ENCODE measurements around the gene NPR2.

Gene NPR2

DNA sequence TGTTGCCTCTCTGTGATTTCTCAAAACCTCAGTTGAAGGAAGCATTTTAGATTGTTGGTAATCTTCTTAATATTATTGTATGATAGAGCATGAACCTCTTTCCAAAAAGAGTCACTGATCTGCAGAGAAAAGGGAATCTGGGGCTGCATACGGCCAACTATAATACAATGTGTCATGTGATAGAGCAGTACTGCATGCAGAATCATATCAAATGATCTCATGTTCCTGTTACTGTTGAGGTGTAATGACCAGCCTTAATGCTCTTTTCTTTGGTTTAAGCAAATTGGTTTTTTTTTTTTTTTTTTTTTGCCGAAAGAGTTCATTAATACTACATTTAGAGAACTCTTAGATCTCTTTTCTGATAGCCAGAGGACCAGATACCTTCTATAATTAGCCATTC lies 24.4 kb upstream of the NPR2 start:
- DNase-seq = peak; percentile 27

GRCh38 chr9:35767458-35767857 lies 23.9 kb upstream of the NPR2 start:
- DNase-seq = no peak

DNA sequence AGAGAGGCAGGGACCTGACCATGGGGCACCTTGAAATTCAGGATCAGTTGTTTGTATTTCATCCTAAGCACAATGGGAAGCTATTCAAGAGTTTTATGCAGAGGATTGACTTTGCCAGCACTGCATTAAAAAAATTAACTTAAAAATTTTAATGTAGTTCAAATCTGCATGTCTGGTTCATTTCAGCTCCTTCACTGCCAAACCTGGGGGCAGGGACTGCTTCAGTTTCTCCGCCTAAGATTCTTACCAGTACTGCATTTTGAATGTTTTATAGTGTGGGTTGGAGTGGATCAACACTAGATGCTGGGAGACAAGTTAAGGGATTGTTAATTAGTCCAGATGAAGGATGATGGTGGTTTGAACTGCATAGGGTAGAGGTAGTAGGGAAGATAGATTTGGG lies 21.6 kb upstream of the NPR2 start:
- DNase-seq = no peak

- peak; percentile 85 for DNase-seq
Observed at GRCh38 chr9:35771075-35771433, 20.3 kb upstream of the NPR2 start.

DNA sequence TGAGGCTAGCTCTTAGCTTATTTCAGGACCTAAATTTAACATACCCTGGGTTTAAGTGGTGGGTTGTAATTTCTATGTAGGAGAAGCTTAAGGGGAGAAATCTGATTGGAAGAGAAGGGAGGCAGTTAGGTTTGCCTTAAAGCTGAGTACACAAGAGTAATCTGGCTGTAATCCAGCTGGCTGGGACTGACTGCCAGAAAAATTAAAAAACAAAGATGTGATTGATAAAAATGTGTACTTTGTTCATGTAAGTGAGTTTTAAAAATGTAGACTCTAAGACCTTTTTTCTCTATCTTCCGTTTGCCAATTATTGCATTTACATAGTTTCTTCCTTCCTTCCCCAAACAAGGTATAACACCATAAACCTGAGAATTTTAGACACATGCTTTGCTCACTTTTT lies 19.9 kb upstream of the NPR2 start:
- DNase-seq = peak; percentile 98

DNA sequence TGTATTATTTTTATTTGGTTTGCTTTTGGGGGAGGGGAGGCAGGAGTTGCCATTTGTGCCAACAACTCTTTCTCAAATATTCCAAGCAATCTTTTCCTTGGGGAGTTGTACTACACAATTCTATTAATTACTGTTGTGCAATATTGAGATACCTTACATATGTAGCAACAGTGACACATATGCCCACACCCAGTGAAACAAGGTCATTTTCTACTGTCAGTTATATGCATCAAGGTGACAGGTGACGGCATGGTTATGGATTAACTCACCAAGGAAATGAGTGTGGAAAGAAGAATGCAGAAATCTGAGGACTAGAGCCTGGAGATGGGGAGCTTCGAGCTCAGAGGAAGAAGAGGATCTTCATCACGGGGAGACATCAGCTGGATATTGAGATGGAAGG lies 19.4 kb upstream of the NPR2 start:
- no peak for DNase-seq

- DNase-seq = peak; percentile 79
Observed at GRCh38 chr9:35774907-35775635, 16.3 kb upstream of the NPR2 start.

- DNase-seq = peak; percentile 97
Observed at GRCh38 chr9:35776018-35776417, 15.4 kb upstream of the NPR2 start.

DNA sequence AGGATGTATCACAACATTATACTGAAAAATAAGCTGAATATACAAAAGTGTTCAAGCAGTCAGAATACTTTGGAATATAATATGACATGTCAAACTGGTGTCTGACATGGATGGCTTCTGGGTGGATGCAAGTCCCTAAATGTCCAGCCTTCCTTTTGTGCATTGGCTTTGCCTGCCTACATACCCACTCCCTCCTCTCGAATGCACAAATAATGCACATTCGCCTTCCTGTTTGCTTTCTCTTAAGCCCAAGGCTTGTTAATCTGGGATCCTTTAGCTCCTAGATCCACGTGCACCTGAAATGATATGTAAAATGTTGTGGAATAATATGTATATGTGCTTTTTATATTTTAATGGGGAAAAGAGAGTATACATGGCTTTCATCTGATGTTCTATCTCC lies 12.9 kb upstream of the NPR2 start:
- DNase-seq = no peak

GRCh38 chr9:35781066-35781465 lies 10.3 kb upstream of the NPR2 start:
- no peak for DNase-seq

- no peak for DNase-seq
Observed at GRCh38 chr9:35783418-35783817, 8.0 kb upstream of the NPR2 start.

GRCh38 chr9:35789541-35789940 lies 1.9 kb upstream of the NPR2 start:
- DNase-seq = no peak

- DNase-seq = no peak
Observed at GRCh38 chr9:35790025-35790384, 1.4 kb upstream of the NPR2 start.

- DNase-seq = peak; percentile 78
Observed at GRCh38 chr9:35790385-35791296, 750 bp upstream of the NPR2 start.

- no peak for DNase-seq
Observed at GRCh38 chr9:35792024-35792813, 828 bp downstream of the NPR2 start.

GRCh38 chr9:35792826-35793225 lies 1.4 kb downstream of the NPR2 start:
- no peak for DNase-seq

GRCh38 chr9:35793461-35793860 lies 2.1 kb downstream of the NPR2 start:
- no peak for DNase-seq

DNA sequence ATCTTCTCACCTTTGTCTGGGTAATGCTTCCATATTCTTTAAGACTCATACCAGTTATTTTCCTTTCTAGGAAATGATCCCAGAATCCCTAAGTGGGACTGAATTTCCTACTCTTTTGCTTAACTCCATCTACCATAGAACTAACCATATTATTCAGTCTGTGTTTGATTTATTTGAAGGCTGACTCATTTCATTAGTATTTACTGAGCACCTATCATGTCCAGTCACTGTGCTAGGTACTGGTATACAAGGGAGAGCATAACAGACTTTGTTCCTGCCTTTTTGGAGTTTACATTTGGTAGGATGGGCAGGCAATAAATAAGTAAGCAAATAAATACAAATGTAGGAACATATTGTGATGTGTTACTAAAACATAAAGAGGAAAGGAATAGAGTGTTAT lies 4.3 kb downstream of the NPR2 start:
- DNase-seq = no peak

- no peak for DNase-seq
Observed at GRCh38 chr9:35797311-35798109, 6.1 kb downstream of the NPR2 start.

GRCh38 chr9:35798658-35799374 lies 7.4 kb downstream of the NPR2 start:
- DNase-seq = no peak

DNA sequence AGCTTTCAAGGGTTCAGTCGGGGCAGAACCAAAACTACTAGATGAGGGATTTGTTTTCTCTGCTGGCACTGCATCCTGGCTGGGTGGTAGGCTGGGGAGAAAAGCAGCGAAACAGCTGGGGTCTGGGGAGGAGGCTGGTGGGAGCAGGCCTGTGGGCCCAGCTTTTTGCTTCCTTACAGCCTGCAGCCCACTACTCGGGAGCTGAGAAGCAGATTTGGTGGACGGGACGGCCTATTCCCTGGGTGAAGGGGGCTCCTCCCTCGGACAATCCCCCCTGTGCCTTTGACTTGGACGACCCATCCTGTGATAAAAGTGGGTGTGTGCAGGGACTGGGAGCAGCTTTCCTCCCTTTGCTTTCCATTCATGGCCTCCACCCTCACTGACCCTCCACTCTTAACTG lies 9.1 kb downstream of the NPR2 start:
- no peak for DNase-seq

Data from NCI-H1092 treated with DMSO at 0.1 percent for 48 hours (cell line).